Measurements from ENCODE around the gene ZP3.

Gene ZP3

DNA sequence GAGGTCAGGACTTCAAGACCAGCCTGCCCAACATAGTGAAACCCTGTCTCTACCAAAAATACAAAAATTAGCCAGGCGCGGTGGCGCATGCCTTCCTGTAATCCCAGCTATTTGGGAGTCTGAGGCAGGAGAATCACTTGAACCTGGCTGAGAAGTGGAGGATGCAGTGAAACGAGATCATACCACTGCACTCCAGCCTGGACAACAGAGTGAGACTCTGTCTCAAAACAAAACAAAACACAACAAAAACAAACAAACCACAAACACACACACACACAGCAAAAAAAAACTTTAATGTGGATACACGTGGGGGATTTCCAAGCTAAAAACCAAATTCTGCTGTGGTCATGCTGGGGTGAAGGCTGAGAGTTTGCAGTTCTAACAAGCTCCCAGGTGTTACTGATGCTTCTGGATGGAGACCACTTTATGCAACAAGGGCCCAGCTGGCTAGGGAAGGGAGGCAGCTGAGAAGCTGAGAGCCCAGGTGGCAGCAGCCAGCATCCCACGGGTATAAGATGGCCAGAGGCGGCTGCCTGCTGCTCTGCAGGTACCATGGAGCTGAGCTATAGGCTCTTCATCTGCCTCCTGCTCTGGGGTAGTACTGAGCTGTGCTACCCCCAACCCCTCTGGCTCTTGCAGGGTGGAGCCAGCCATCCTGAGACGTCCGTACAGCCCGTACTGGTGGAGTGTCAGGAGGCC, at the start of gene ZP3:
ZP3 (plus strand) TSS at position 538 of the 699 bp plus-strand sequence; CDS start at position 553, 15 bp downstream.
- Histone ChIP-seq H3K27me3 (ENCODE audit: insufficient read depth, poor library complexity, severe bottlenecking) (no peaks in the 10 kb centered on the region), H3K36me3 (ENCODE audit: low read depth) (no peaks in the 10 kb centered on the region), H3K9me3 (ENCODE audit: severe bottlenecking) (no peaks in the 10 kb centered on the region), H3K4me3 (ENCODE audit: severe bottlenecking) (no peak within 1 kb of the TSS), H3K4me1 (ENCODE audit: insufficient read depth, poor library complexity, severe bottlenecking) (peaks cover 38% of the 10 kb centered on the region), H3K27ac (ENCODE audit: poor library complexity, severe bottlenecking) (peak within 1 kb of the TSS; percentile 99)
- no peak for ATAC-seq (ENCODE audit: low read depth)
- no peak for DNase-seq (ENCODE audit: low spot score)
- TF ChIP-seq, protein P1, sequence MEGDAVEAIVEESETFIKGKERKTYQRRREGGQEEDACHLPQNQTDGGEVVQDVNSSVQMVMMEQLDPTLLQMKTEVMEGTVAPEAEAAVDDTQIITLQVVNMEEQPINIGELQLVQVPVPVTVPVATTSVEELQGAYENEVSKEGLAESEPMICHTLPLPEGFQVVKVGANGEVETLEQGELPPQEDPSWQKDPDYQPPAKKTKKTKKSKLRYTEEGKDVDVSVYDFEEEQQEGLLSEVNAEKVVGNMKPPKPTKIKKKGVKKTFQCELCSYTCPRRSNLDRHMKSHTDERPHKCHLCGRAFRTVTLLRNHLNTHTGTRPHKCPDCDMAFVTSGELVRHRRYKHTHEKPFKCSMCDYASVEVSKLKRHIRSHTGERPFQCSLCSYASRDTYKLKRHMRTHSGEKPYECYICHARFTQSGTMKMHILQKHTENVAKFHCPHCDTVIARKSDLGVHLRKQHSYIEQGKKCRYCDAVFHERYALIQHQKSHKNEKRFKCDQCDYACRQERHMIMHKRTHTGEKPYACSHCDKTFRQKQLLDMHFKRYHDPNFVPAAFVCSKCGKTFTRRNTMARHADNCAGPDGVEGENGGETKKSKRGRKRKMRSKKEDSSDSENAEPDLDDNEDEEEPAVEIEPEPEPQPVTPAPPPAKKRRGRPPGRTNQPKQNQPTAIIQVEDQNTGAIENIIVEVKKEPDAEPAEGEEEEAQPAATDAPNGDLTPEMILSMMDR (IDR thresholded peaks at IDR 0.05; ENCODE audit: poor library complexity, severe bottlenecking): no peak

DNA sequence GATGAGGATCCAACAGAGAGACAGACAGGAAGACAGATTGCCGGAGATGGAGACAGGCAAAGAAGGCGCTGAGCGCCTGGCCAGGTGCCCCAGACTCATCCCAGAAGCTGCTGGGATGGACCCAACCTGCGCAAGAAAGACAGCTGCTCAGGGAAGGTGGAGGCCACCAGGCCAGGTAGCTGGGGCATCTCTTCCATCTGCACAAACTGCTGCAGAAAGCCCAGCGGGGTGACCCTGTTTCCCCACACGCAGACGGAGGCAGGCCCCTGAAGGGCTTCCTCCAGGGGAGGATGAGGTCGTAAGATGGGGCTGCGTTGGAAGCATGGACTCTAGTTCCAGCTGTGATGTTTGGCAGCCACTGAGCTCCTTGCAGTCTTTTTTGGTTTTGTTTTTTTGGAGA, 49.5 kb upstream of the ZP3 start:
- TF ChIP-seq, protein P1 (IDR thresholded peaks at IDR 0.05; ENCODE audit: poor library complexity, severe bottlenecking): no peak
- no peak for ATAC-seq (ENCODE audit: low read depth)

DNA sequence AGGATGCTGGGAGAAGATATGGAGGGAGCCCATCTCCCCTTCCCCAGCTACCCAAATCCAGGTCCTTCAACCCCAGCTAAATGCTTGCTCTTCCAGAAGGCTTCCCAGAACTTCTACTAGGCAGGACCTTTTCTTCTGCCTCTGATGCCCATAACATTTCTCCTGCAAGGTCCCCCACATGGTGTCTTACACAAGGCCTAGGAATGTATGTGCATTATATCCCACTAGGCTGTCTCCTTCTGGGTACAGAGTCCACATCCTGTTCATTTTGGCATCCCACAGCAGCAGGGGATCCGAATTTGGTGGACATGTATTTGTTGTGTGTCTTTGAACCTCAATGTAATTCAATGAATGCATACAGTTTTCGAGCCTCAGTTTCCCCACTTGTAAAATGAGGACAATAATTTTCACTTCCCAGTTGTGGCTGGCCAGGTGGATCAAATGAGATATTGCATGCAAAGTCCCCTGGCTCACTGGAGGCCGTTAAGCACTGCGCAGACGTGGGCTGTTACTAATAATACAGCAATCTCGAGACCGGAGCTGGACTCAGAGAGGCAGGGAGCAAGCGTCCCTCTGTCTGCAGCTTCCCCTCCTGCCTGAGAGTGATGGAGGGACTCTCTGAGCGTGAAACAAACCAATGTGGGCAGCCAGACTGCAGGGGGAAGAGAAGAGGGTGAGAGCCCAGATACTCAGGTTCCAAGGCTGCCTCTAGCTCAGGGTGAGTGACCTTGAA, 47.4 kb upstream of the ZP3 start:
- H3K27me3 ChIP-seq (ENCODE audit: insufficient read depth, poor library complexity, severe bottlenecking): no peaks in the 10 kb centered on the region
- no peak overlapping the region for H3K4me3 ChIP-seq (ENCODE audit: severe bottlenecking)
- TF ChIP-seq, protein P1 (IDR thresholded peaks at IDR 0.05; ENCODE audit: poor library complexity, severe bottlenecking): no peak
- ATAC-seq (ENCODE audit: low read depth) (no peak), DNase-seq (ENCODE audit: low spot score) (no peak)
- H3K4me1 ChIP-seq (ENCODE audit: insufficient read depth, poor library complexity, severe bottlenecking): peaks cover 27% of the 10 kb centered on the region
- no peak overlapping the region for H3K27ac ChIP-seq (ENCODE audit: poor library complexity, severe bottlenecking)
- H3K9me3 ChIP-seq (ENCODE audit: severe bottlenecking): no peaks in the 10 kb centered on the region
- no peaks in the 10 kb centered on the region for H3K36me3 ChIP-seq (ENCODE audit: low read depth)

More for the DNA sequence above, 49.5 kb upstream of the ZP3 start:
- H3K4me3 ChIP-seq (ENCODE audit: severe bottlenecking): no peak overlapping the region
- no peak for DNase-seq (ENCODE audit: low spot score)
- no peaks in the 10 kb centered on the region for H3K36me3 ChIP-seq (ENCODE audit: low read depth)
- H3K4me1 ChIP-seq (ENCODE audit: insufficient read depth, poor library complexity, severe bottlenecking): peaks cover 24% of the 10 kb centered on the region
- H3K9me3 ChIP-seq (ENCODE audit: severe bottlenecking): no peaks in the 10 kb centered on the region
- H3K27ac ChIP-seq (ENCODE audit: poor library complexity, severe bottlenecking): no peak overlapping the region
- no peaks in the 10 kb centered on the region for H3K27me3 ChIP-seq (ENCODE audit: insufficient read depth, poor library complexity, severe bottlenecking)

DNA sequence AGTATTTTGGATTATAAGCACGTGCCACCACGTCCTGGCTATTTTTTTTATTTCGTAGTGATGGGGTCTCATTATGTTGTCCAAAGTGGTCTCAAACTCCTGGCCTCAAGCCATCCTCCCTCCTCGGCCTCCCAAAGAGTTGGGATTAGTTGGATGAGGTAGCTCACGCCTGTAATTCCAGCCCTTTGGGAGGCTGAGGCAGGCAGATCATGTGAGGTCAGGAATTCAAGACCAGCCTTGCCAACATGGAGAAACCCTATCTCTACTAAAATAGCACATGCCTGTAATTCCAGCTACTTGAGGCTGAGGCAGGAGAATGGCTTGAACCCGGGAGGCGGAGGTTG, 44.2 kb upstream of the ZP3 start:
- Histone ChIP-seq H3K27ac (ENCODE audit: poor library complexity, severe bottlenecking) (peak overlapping the region; percentile 90), H3K36me3 (ENCODE audit: low read depth) (no peaks in the 10 kb centered on the region), H3K27me3 (ENCODE audit: insufficient read depth, poor library complexity, severe bottlenecking) (no peaks in the 10 kb centered on the region), H3K9me3 (ENCODE audit: severe bottlenecking) (no peaks in the 10 kb centered on the region), H3K4me3 (ENCODE audit: severe bottlenecking) (no peak overlapping the region), H3K4me1 (ENCODE audit: insufficient read depth, poor library complexity, severe bottlenecking) (peaks cover 21% of the 10 kb centered on the region)
- TF ChIP-seq, protein P1 (IDR thresholded peaks at IDR 0.05; ENCODE audit: poor library complexity, severe bottlenecking): no peak
- DNase-seq (ENCODE audit: low spot score) (no peak), ATAC-seq (ENCODE audit: low read depth) (no peak)

DNA sequence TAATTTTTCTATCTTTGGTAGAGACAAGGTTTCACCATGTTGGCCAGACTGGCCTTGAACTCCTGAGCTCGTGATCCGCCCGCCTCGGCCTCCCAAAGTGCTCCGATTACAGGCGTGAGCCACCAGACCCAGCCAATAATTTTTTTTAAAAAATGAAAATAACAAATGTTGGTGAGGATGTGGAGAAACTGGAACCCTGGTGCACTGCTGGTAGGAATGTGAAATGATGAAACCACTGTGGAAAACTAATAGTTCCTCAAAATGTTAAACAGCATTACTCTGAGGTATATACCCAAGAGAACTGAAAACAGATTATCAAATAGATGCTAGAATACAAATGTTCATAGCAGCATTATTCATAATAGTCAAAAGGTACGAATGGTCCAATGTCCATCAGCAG, 42.9 kb upstream of the ZP3 start:
- no peak overlapping the region for H3K4me3 ChIP-seq (ENCODE audit: severe bottlenecking)
- no peak for ATAC-seq (ENCODE audit: low read depth)
- H3K27me3 ChIP-seq (ENCODE audit: insufficient read depth, poor library complexity, severe bottlenecking): no peaks in the 10 kb centered on the region
- no peak for DNase-seq (ENCODE audit: low spot score)
- H3K9me3 ChIP-seq (ENCODE audit: severe bottlenecking): no peaks in the 10 kb centered on the region
- peak overlapping the region; percentile 90 for H3K27ac ChIP-seq (ENCODE audit: poor library complexity, severe bottlenecking)
- H3K36me3 ChIP-seq (ENCODE audit: low read depth): no peaks in the 10 kb centered on the region
- H3K4me1 ChIP-seq (ENCODE audit: insufficient read depth, poor library complexity, severe bottlenecking): peaks cover 21% of the 10 kb centered on the region
- TF ChIP-seq, protein P1 (IDR thresholded peaks at IDR 0.05; ENCODE audit: poor library complexity, severe bottlenecking): no peak
